HFF-Myc (cell line): ENCODE data around the gene CHST15.

Experiments used
- DNase-seq: peaks from one replicate; pipeline ENCODE4 v3.0.0-alpha.2; 2011; ENCODE audit warnings: low read depth; ENCODE audit errors: extremely low read depth
- H3K4me3 ChIP-seq: replicated peaks from 2 replicates; pipeline ENCODE4 v1.5.1; 2011; ENCODE audit warnings: low read depth, mild to moderate bottlenecking, control low read depth, low read length
- CTCF ChIP-seq: IDR thresholded peaks from 2 replicates; pipeline ENCODE4 v1.5.1; 2012; ENCODE audit warnings: mild to moderate bottlenecking, low read depth, low read length, control low read depth; ENCODE audit errors: missing control alignments

Gene CHST15

GRCh38 chr10:123997486-123998196 is 95.8 kb downstream of the CHST15 start:
- no peak for TF ChIP-seq CTCF
- peak; percentile 36 for DNase-seq

GRCh38 chr10:123997013-123997412 is 96.4 kb downstream of the CHST15 start:
- no peak overlapping the region for H3K4me3 ChIP-seq
- TF ChIP-seq CTCF = no peak
- DNase-seq = no peak

More at GRCh38 chr10:123997486-123998196, 95.8 kb downstream of the CHST15 start:
- no peak overlapping the region for H3K4me3 ChIP-seq

- TF ChIP-seq CTCF = no peak
- no peak for DNase-seq
- H3K4me3 ChIP-seq = no peak overlapping the region
Observed at GRCh38 chr10:123996302-123996701, 97.1 kb downstream of the CHST15 start.

DNA sequence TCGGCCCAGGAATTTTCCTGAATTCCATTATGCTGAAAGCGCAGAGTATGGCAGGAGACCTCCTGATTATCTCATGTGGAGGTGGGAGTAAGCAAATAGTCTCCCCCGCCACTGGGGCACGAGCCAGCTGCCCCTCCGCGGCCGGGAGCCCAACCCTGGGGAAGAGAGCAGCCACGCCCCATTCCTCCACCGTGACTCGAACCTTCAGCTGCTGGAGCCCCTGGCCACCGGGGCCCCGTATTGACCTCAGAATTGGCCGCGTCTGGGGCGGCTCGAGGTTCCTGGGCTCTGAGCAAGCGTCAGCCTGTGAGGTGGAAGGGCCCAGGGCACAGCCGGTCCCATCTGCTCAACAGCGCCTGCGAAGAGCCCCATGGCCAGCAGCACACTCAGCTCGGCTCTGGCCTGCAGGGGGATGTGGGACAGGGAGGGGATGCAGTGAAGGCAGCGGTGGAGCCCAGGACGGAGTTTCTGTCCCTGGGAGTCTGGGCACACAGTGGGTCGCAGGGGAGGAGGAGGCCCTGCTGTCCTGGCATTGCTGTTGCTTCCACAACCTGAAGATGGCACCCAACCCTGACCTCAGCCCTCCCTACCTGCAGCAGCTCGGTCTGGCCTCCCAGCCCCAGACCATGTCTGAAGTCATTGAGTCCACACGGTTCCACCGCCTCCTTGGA is 97.8 kb downstream of the CHST15 start:
- H3K4me3 ChIP-seq = peak overlapping the region; percentile 15
- DNase-seq = no peak

DNA sequence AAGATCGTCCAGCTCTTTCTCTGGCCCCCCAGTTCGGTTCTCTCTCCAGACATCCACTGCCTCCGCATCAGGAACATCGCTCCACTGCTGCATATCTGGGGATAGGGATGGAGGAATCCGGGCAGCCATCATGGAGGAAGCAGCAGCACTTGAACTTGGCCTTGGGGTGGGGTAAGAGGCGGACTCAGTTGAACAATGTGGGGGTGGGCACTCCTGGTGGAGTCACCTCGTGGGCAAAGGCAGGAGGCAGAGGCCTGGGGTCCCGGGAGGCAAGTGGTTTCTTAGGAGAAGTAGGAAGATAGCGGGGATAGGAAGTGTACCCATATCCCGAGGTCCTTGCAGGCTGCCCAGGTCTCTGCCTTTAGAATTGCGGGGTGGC is 98.3 kb downstream of the CHST15 start:
- TF ChIP-seq CTCF = no peak
- peak overlapping the region; percentile 15 for H3K4me3 ChIP-seq
- DNase-seq = no peak

More for the DNA sequence above, 97.8 kb downstream of the CHST15 start:
- TF ChIP-seq CTCF = peak; percentile 39

DNA sequence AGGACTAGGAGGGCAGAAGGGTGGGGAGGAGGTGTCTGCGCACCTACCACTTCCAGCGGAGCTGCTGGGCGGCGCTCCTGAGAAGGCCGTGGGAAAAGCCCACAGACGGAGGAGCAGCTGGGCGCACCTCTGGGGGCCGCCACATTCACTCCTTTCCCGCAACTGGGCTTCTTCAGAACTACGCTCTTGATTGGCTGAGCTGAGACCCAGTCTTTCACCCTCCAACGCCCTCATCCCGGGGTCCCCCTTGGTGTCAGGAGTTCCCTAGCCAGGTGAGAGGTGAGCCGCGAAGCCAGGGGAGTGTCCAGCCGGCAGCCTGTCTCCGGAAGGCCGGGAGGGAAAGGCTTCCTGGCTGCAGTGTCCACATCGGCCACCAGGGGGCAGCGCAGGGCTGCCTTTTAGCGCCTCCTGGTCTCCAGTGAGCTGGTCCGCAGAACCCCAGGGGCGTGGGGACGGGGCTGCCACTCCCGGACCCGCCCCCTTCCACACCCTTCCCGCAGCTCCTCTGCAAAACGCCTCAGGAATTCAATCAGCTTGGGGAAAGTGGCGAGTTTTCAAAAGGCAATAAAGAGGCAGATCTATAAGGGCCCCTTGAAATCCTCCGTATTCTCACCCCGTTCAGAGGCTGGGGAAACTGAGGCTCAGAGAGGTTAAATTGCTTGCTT is 98.8 kb downstream of the CHST15 start:
- H3K4me3 ChIP-seq = peak overlapping the region; percentile 15; the same call in 1 of the 2 replicates
- peak; percentile 93 for TF ChIP-seq CTCF
- peak; percentile 41 for DNase-seq
